ENCODE measurements around the gene FUT3.

- TF ChIP-seq CTCF (IDR thresholded peaks at IDR 0.05 in 2 of 3, conservative IDR thresholded peaks at IDR 0.05 in 1 of 3; ENCODE audit: borderline replicate concordance in 1 of 3, insufficient read depth in 1 of 3, low read depth in 2 of 3, low read length in 2 of 3) (no peak), YY1 (IDR thresholded peaks at IDR 0.05; ENCODE audit: extremely low read depth, insufficient replicate concordance, low read depth, low read length) (no peak), POLR2A (IDR thresholded peaks at IDR 0.05; ENCODE audit: borderline replicate concordance, extremely low read depth, insufficient read depth, insufficient read length) (no peak), ZNF274 (IDR thresholded peaks at IDR 0.05; ENCODE audit: low read depth, low read length) (no peak), POLR2AphosphoS5 (IDR thresholded peaks at IDR 0.05; ENCODE audit: low read depth, low read length) (no peak)
These were observed 29.4 kb upstream of the FUT3 start for GRCh38 chr19:5880604-5881078.

All from HCT116 (cell line).